B cell (primary cell): ENCODE results near the gene C9orf78. TPM values are rescaled to one million over a fixed set of nuclear protein-coding genes. Genes with fewer than 3 reads are reported as not detected.

Experiments used
- ATAC-seq: fragments of 200-7000 bp; cut with Tn5 transposase; one replicate; pipeline ENCODE4 v1.10.0; 2021; ENCODE audit warnings: low read depth, mild to moderate bottlenecking, moderate number of reproducible peaks, moderate library complexity
- CTCF ChIA-PET: fragments of 350-600 bp; sonication (Branson Sonifier 250); formaldehyde crosslinking; loops from one replicate; lab custom pipeline; 2021; ENCODE audit warnings: antibody characterized with exemption, inconsistent platforms; lab: Charles Lee
- POLR2A ChIA-PET: fragments of 350-600 bp; sonication (Branson Sonifier 250); formaldehyde crosslinking; loops from one replicate; lab custom pipeline; 2021; ENCODE audit warnings: antibody characterized with exemption; lab: Charles Lee
- DNase-seq: peaks from one replicate; pipeline ENCODE4 v3.0.0; 2013
- H2AFZ ChIP-seq: 2 replicates; pipeline ENCODE4 v1.6.1; 2012; ENCODE audit warnings: mild to moderate bottlenecking, low read depth, low read length; ENCODE audit not compliant: insufficient read depth, poor library complexity, severe bottlenecking
- H3K27ac ChIP-seq, 2 donors: 1 replicate in 1 of 2; 2 replicates in 1 of 2; pipeline ENCODE4 v1.5.1; 2012 to 2013; ENCODE audit warnings: low read length in 2 of 2, mild to moderate bottlenecking in 2 of 2, moderate library complexity in 1 of 2
- H3K27me3 ChIP-seq, 4 experiments: fragments of 200-600 bp in 1 of 4; sonication (generic) in 1 of 4; replicated peaks in 1 of 4; 1 replicate in 2 of 4; 2 replicates in 2 of 4; pipeline versions ENCODE4 v1.6.1 to v1.7.0; 2013 to 2016; ENCODE audit warnings: low read length in 3 of 4, mild to moderate bottlenecking in 2 of 4, mixed read lengths in 1 of 4, moderate library complexity in 1 of 4; ENCODE audit not compliant: insufficient read depth in 4 of 4, control insufficient read depth in 3 of 4; ENCODE audit errors: control extremely low read depth in 1 of 4
- H3K36me3 ChIP-seq, 2 experiments: replicated peaks in 1 of 2; 1 replicate in 1 of 2; 2 replicates in 1 of 2; pipeline versions ENCODE4 v1.6.1 to v1.7.1; 2013; ENCODE audit warnings: low read length in 1 of 2; ENCODE audit not compliant: insufficient read depth in 2 of 2, control insufficient read depth in 1 of 2; ENCODE audit errors: control extremely low read depth in 1 of 2, extremely low read depth in 1 of 2
- H3K4me1 ChIP-seq, 2 donors: fragments of 200-600 bp in 1 of 2; sonication (generic) in 1 of 2; 1 replicate in 1 of 2; 2 replicates in 1 of 2; pipeline versions ENCODE4 v1.5.1 to v1.6.1; 2013 to 2017; ENCODE audit warnings: low read length in 2 of 2; ENCODE audit not compliant: control insufficient read depth in 2 of 2, insufficient read depth in 2 of 2
- H3K4me2 ChIP-seq: replicated peaks from 2 replicates; pipeline ENCODE3; 2012; ENCODE audit warnings: mild to moderate bottlenecking, low read depth, low read length; ENCODE audit not compliant: poor library complexity, severe bottlenecking
- H3K4me3 ChIP-seq, 5 experiments: fragments of 200-600 bp in 1 of 5; sonication (generic) in 1 of 5; 1 replicate in 3 of 5; 2 replicates in 2 of 5; pipeline versions ENCODE4 v1.5.1 to v1.7.0; 2011 to 2016; ENCODE audit warnings: low read length in 4 of 5, mild to moderate bottlenecking in 4 of 5, low read depth in 2 of 5, control low read depth in 1 of 5, moderate library complexity in 1 of 5; ENCODE audit not compliant: insufficient read depth in 1 of 5; ENCODE audit errors: control extremely low read depth in 1 of 5, extremely low read depth in 1 of 5
- H3K79me2 ChIP-seq: fragments of 200-600 bp; sonication (generic); one replicate; pipeline ENCODE4 v1.6.0; 2016; ENCODE audit warnings: low read length; ENCODE audit not compliant: control insufficient read depth, insufficient read depth
- H3K9ac ChIP-seq: fragments of 200-600 bp; sonication (generic); 2 replicates; pipeline ENCODE4 v1.6.1; 2017; ENCODE audit warnings: mild to moderate bottlenecking, low read length, moderate library complexity
- H3K9me3 ChIP-seq, 3 donors: one replicate each; pipeline versions ENCODE4 v1.6.1 to v1.7.1; 2013; ENCODE audit warnings: low read length in 2 of 3; ENCODE audit not compliant: control insufficient read depth in 2 of 3, insufficient read depth in 1 of 3; ENCODE audit errors: control extremely low read depth in 1 of 3
- H4K20me1 ChIP-seq: 2 replicates; pipeline ENCODE4 v1.6.0; 2012; ENCODE audit warnings: mild to moderate bottlenecking, low read length; ENCODE audit not compliant: insufficient read depth, control insufficient read depth, poor library complexity, severe bottlenecking
- H3K27ac Mint-ChIP-seq: one replicate; pipeline ENCODE4 v1.8.0; 2021; ENCODE audit warnings: mixed read lengths
- H3K27me3 Mint-ChIP-seq: one replicate; pipeline ENCODE4 v1.8.0; 2021; ENCODE audit warnings: mixed read lengths
- H3K4me1 Mint-ChIP-seq: one replicate; pipeline ENCODE4 v1.8.0; 2021; ENCODE audit warnings: mixed read lengths
- H3K4me3 Mint-ChIP-seq: one replicate; pipeline ENCODE4 v1.8.0; 2021; ENCODE audit warnings: mixed read lengths
- H3K9me3 Mint-ChIP-seq: one replicate; pipeline ENCODE4 v1.8.0; 2022; ENCODE audit warnings: mixed read lengths; ENCODE audit not compliant: insufficient read depth
- CTCF ChIP-seq: fragments of 200-600 bp; IDR thresholded peaks from one replicate; pipeline ENCODE4 v1.8.0; 2022; ENCODE audit warnings: antibody characterized with exemption, mild to moderate bottlenecking
- EZH2 ChIP-seq: IDR thresholded peaks from 2 replicates; pipeline ENCODE4 v1.6.1; 2012; ENCODE audit warnings: borderline replicate concordance, low read depth, mild to moderate bottlenecking, moderate library complexity, low read length; ENCODE audit not compliant: insufficient read depth, poor library complexity, severe bottlenecking
- WGBS: methylation state at CpG from one replicate; pipeline ENCODE4 v1.1.5; 2013; ENCODE audit warnings: missing lambda C conversion rate; ENCODE audit not compliant: insufficient coverage; 5-methylcytosine and 5-hydroxymethylcytosine counted together
- intact Hi-C: fragments of 100-400 bp; cut with micrococcal nuclease; formaldehyde crosslinking; loops from one replicate; pipeline ENCODE4 v1.10.0; 2022
- polyA minus RNA-seq: library from RNA; depleted of rRNA, polyadenylated mRNA; stranded (reverse); fragments of >200 nt; gene quantifications from 2 replicates; pipeline ENCODE4 v1.2.3, GENCODE V29; 2012
- polyA plus RNA-seq: library from polyadenylated mRNA; depleted of rRNA; stranded (reverse); fragments of >200 nt; gene quantifications from 2 replicates; pipeline ENCODE4 v1.2.3, GENCODE V29; 2012
- total RNA-seq, 2 donors: library from RNA; stranded (reverse); fragments of 120-200 nt in 1 of 2; gene quantifications; 1 replicate in 1 of 2; 2 replicates in 1 of 2; pipeline versions ENCODE4 v1.2.3 to v1.2.4, GENCODE V29; 2013 to 2022

Gene C9orf78
- 42.8 and 43.6 TPM in 2 replicates for total RNA-seq
- total RNA-seq (2013) = 73.6 TPM
- polyA plus RNA-seq = 43.6 and 84.8 TPM in 2 replicates
- polyA minus RNA-seq = 21.3 and 31.0 TPM in 2 replicates

GRCh38 chr9:129835128-129835859 is at the start of gene C9orf78, which contains the start of gene USP20:
TSS of gene C9orf78 (minus strand) at chr9:129835275. CDS start at chr9:129835221, 54 bp downstream.
TSS of gene USP20 (plus strand) at chr9:129835458. CDS start at chr9:129852556, 17,098 bp downstream.
- H4K20me1 ChIP-seq = peaks cover 45% of the 10 kb centered on the region
- no peaks in the 10 kb centered on the region for H3K27me3 ChIP-seq
- ATAC-seq = peak; percentile 95
- no peaks in the 10 kb centered on the region for H3K9me3 ChIP-seq
- H3K4me3 ChIP-seq = peak within 1 kb of the TSS; percentile 75 to 98 (median 85)
- no peaks in the 10 kb centered on the region for H3K27me3 Mint-ChIP-seq
- peak within 1 kb of the TSS; percentile 89 for H3K9ac ChIP-seq
- peak within 1 kb of the TSS; percentile 82 for H2AFZ ChIP-seq
- H3K36me3 ChIP-seq = peaks cover 0 to 26% of the 10 kb centered on the region in 2 experiments
- TF ChIP-seq EZH2 = no peak
- no peak for TF ChIP-seq CTCF
- H3K27ac Mint-ChIP-seq = peak within 1 kb of the TSS; percentile 99
- CTCF ChIA-PET = interaction anchor here (0.6 to 1.7 kb wide), 5 partner anchors 9 to 182 kb away, joined by 3 to 5 read pairs (median 3); no protein-coding TSS in a partner anchor
- peaks cover 51% of the 10 kb centered on the region for H3K4me1 Mint-ChIP-seq
- peak within 1 kb of the TSS; percentile 85 to 92 for H3K27ac ChIP-seq
- POLR2A ChIA-PET = interaction anchor here (0.6 to 1.9 kb wide), 3 partner anchors 13 to 50 kb away, joined by 3 to 9 read pairs (median 7); no protein-coding TSS in a partner anchor
- H3K4me2 ChIP-seq = peak within 1 kb of the TSS; percentile 84
- intact Hi-C loops = loop anchor here (1.0 to 10.0 kb wide), 9 partner anchors 11 to 1770 kb away; partner anchors contain the start of genes ASB6, FNBP1, NAIF1 and NUP214
- H3K4me3 Mint-ChIP-seq = peak within 1 kb of the TSS; percentile 98
- H3K9me3 Mint-ChIP-seq = no peaks in the 10 kb centered on the region
- peaks cover 62% of the 10 kb centered on the region for H3K79me2 ChIP-seq
- H3K4me1 ChIP-seq = peaks cover 22 to 35% of the 10 kb centered on the region in 2 donors
- DNase-seq = peak; percentile 99
- WGBS = under 1% methylated on average over 81 of the region's 81 CpGs
